ENCODE data around the gene CEACAM6.

GRCh38 chr19:41734156-41734555 lies 21.2 kb upstream of the CEACAM6 start:
- TF ChIP-seq CTCF (IDR thresholded peaks at IDR 0.05; ENCODE audit: borderline replicate concordance, extremely low read depth, low read length, poor library complexity, severe bottlenecking) (no peak), EZH2 (IDR thresholded peaks at IDR 0.05; ENCODE audit: borderline replicate concordance, low read depth, low read length, severe bottlenecking) (no peak)

All from DND-41 (cell line).